ENCODE results near the gene HMCN2.

Gene HMCN2

GRCh38 chr9:130230631-130231030 is 34.9 kb upstream of the HMCN2 start:
- Histone ChIP-seq H2AFZ (ENCODE audit: low read length) (no peak overlapping the region), H3K9me2 (replicated peaks; ENCODE audit: low read depth, low read length) (no peaks in the 10 kb centered on the region), H4K20me1 (ENCODE audit: insufficient read depth, low read length, poor library complexity, severe bottlenecking) (no peaks in the 10 kb centered on the region), H3K4me2 (ENCODE audit: low read depth, low read length, poor library complexity, severe bottlenecking) (no peak overlapping the region), H3K4me3 (ENCODE audit: low read length, poor library complexity, severe bottlenecking) (no peak overlapping the region), H3K79me2 (ENCODE audit: insufficient read depth, low read length) (no peaks in the 10 kb centered on the region), H3K9ac (ENCODE audit: low read depth, low read length, poor library complexity, severe bottlenecking) (no peak overlapping the region), H3K9me3 (ENCODE audit: insufficient read depth, low read depth, low read length) (no peaks in the 10 kb centered on the region), H3K27me3 (ENCODE audit: insufficient read depth, low read length, poor library complexity, severe bottlenecking) (no peaks in the 10 kb centered on the region), H3F3A (ENCODE audit: low read depth) (no peaks in the 10 kb centered on the region), H3K36me3 (ENCODE audit: insufficient read depth, low read length) (no peaks in the 10 kb centered on the region), H3K4me1 (ENCODE audit: insufficient read depth, low read length, poor library complexity, severe bottlenecking) (no peaks in the 10 kb centered on the region)
- TF ChIP-seq CTCF (conservative IDR thresholded peaks at IDR 0.05; ENCODE audit: low read length) (no peak), EZH2phosphoT487 (IDR thresholded peaks at IDR 0.05; ENCODE audit: borderline replicate concordance) (no peak)

- H3K9me3 ChIP-seq (ENCODE audit: insufficient read depth, low read depth, low read length): no peaks in the 10 kb centered on the region
- no peaks in the 10 kb centered on the region for H3K36me3 ChIP-seq (ENCODE audit: insufficient read depth, low read length)
- no peak overlapping the region for H3K4me3 ChIP-seq (ENCODE audit: low read length, poor library complexity, severe bottlenecking)
- no peaks in the 10 kb centered on the region for H4K20me1 ChIP-seq (ENCODE audit: insufficient read depth, low read length, poor library complexity, severe bottlenecking)
- H3K9ac ChIP-seq (ENCODE audit: low read depth, low read length, poor library complexity, severe bottlenecking): no peak overlapping the region
- TF ChIP-seq CTCF (conservative IDR thresholded peaks at IDR 0.05; ENCODE audit: low read length) (no peak), EZH2phosphoT487 (IDR thresholded peaks at IDR 0.05; ENCODE audit: borderline replicate concordance) (no peak)
- no peaks in the 10 kb centered on the region for H3K4me1 ChIP-seq (ENCODE audit: insufficient read depth, low read length, poor library complexity, severe bottlenecking)
- no peaks in the 10 kb centered on the region for H3K9me2 ChIP-seq (replicated peaks; ENCODE audit: low read depth, low read length)
- no peak overlapping the region for H2AFZ ChIP-seq (ENCODE audit: low read length)
- no peak overlapping the region for H3K4me2 ChIP-seq (ENCODE audit: low read depth, low read length, poor library complexity, severe bottlenecking)
- H3K79me2 ChIP-seq (ENCODE audit: insufficient read depth, low read length): no peaks in the 10 kb centered on the region
- H3K27me3 ChIP-seq (ENCODE audit: insufficient read depth, low read length, poor library complexity, severe bottlenecking): no peaks in the 10 kb centered on the region
- no peaks in the 10 kb centered on the region for H3F3A ChIP-seq (ENCODE audit: low read depth)
Observed at GRCh38 chr9:130232899-130233586, 32.5 kb upstream of the HMCN2 start.

- no peak overlapping the region for H2AFZ ChIP-seq (ENCODE audit: low read length)
- no peak overlapping the region for H3K4me2 ChIP-seq (ENCODE audit: low read depth, low read length, poor library complexity, severe bottlenecking)
- no peak for TF ChIP-seq EZH2phosphoT487 (IDR thresholded peaks at IDR 0.05; ENCODE audit: borderline replicate concordance)
- TF ChIP-seq CTCF (conservative IDR thresholded peaks at IDR 0.05; ENCODE audit: low read length): no peak
- H3K36me3 ChIP-seq (ENCODE audit: insufficient read depth, low read length): no peaks in the 10 kb centered on the region
- no peaks in the 10 kb centered on the region for H3K79me2 ChIP-seq (ENCODE audit: insufficient read depth, low read length)
- no peaks in the 10 kb centered on the region for H3K9me3 ChIP-seq (ENCODE audit: insufficient read depth, low read depth, low read length)
- H3K4me1 ChIP-seq (ENCODE audit: insufficient read depth, low read length, poor library complexity, severe bottlenecking): no peaks in the 10 kb centered on the region
- no peak overlapping the region for H3K4me3 ChIP-seq (ENCODE audit: low read length, poor library complexity, severe bottlenecking)
- no peaks in the 10 kb centered on the region for H4K20me1 ChIP-seq (ENCODE audit: insufficient read depth, low read length, poor library complexity, severe bottlenecking)
- H3K9ac ChIP-seq (ENCODE audit: low read depth, low read length, poor library complexity, severe bottlenecking): no peak overlapping the region
- H3K27me3 ChIP-seq (ENCODE audit: insufficient read depth, low read length, poor library complexity, severe bottlenecking): no peaks in the 10 kb centered on the region
- no peaks in the 10 kb centered on the region for H3F3A ChIP-seq (ENCODE audit: low read depth)
- no peaks in the 10 kb centered on the region for H3K9me2 ChIP-seq (replicated peaks; ENCODE audit: low read depth, low read length)
Observed at GRCh38 chr9:130233587-130233945, 32.0 kb upstream of the HMCN2 start.
